Skin epidermis (tissue), 12 donors: Measurements from ENCODE around the gene MYO7B.

Source experiments
- H3K27ac ChIP-seq, 21 experiments: fragments of 200-600 bp; sonication (generic) in 11 of 21; one replicate each; pipeline ENCODE4 v1.5.0; 2020; ENCODE audit warnings: mild to moderate bottlenecking in 3 of 21, inconsistent platforms in 2 of 21, moderate library complexity in 2 of 21
- H3K4me3 ChIP-seq, 7 experiments: fragments of 200-600 bp; sonication (generic) in 2 of 7; one replicate each; pipeline ENCODE4 v1.5.0; 2020; ENCODE audit warnings: inconsistent platforms in 2 of 7, mild to moderate bottlenecking in 2 of 7, moderate library complexity in 1 of 7

The MYO7B gene

GRCh38 chr2:127584047-127584446, 48.6 kb downstream of the MYO7B start:
- Histone ChIP-seq H3K27ac (no peak overlapping the region), H3K4me3 (no peak overlapping the region)

GRCh38 chr2:127584516-127585033, 49.1 kb downstream of the MYO7B start:
- H3K27ac ChIP-seq = no peak overlapping the region
- no peak overlapping the region for H3K4me3 ChIP-seq

GRCh38 chr2:127585270-127585807, 49.9 kb downstream of the MYO7B start:
- Histone ChIP-seq H3K27ac (no peak overlapping the region), H3K4me3 (no peak overlapping the region)

- Histone ChIP-seq H3K4me3 (no peak overlapping the region), H3K27ac (no peak overlapping the region)
Measured at GRCh38 chr2:127586136-127586535, 50.7 kb downstream of the MYO7B start.

- H3K4me3 ChIP-seq = no peak overlapping the region
- H3K27ac ChIP-seq = no peak overlapping the region
Measured at GRCh38 chr2:127586746-127587295, 51.3 kb downstream of the MYO7B start.

GRCh38 chr2:127588241-127588640, 52.8 kb downstream of the MYO7B start:
- no peak overlapping the region for H3K27ac ChIP-seq

GRCh38 chr2:127589358-127589757, 53.9 kb downstream of the MYO7B start:
- Histone ChIP-seq H3K27ac (no peak overlapping the region), H3K4me3 (no peak overlapping the region)

More at GRCh38 chr2:127588241-127588640, 52.8 kb downstream of the MYO7B start:
- no peak overlapping the region for H3K4me3 ChIP-seq

- Histone ChIP-seq H3K4me3 (no peak overlapping the region), H3K27ac (no peak overlapping the region)
Measured at GRCh38 chr2:127589841-127590240, 54.4 kb downstream of the MYO7B start.

GRCh38 chr2:127590386-127591190, 55.1 kb downstream of the MYO7B start:
- Histone ChIP-seq H3K4me3 (no peak overlapping the region), H3K27ac (no peak overlapping the region)

- Histone ChIP-seq H3K4me3 (no peak overlapping the region), H3K27ac (no peak overlapping the region)
Measured at GRCh38 chr2:127591221-127591923, 55.9 kb downstream of the MYO7B start.

GRCh38 chr2:127592761-127593227, 57.3 kb downstream of the MYO7B start:
- Histone ChIP-seq H3K4me3 (no peak overlapping the region), H3K27ac (no peak overlapping the region)

GRCh38 chr2:127593228-127594115, 58.0 kb downstream of the MYO7B start:
- H3K4me3 ChIP-seq = no peak overlapping the region
- H3K27ac ChIP-seq = no peak overlapping the region

GRCh38 chr2:127594116-127594591, 58.7 kb downstream of the MYO7B start:
- H3K4me3 ChIP-seq = no peak overlapping the region
- no peak overlapping the region for H3K27ac ChIP-seq

- no peak overlapping the region for H3K4me3 ChIP-seq
- no peak overlapping the region for H3K27ac ChIP-seq
Measured at GRCh38 chr2:127596311-127597045, 61.0 kb downstream of the MYO7B start.

GRCh38 chr2:127597046-127597983, 61.8 kb downstream of the MYO7B start:
- Histone ChIP-seq H3K27ac (no peak overlapping the region), H3K4me3 (no peak overlapping the region)

- H3K27ac ChIP-seq = no peak overlapping the region
- no peak overlapping the region for H3K4me3 ChIP-seq
Measured at GRCh38 chr2:127597984-127598380, 62.5 kb downstream of the MYO7B start.

- H3K4me3 ChIP-seq = no peak overlapping the region
- H3K27ac ChIP-seq = no peak overlapping the region
Measured at GRCh38 chr2:127598711-127599110, 63.2 kb downstream of the MYO7B start.
